Measurements from ENCODE around the gene EPHA6. TPM values are rescaled to one million over a fixed set of nuclear protein-coding genes. Genes with fewer than 3 reads are reported as not detected.
"Not testable (repeated sequence)": the region's sequence is repeated elsewhere in the genome, so short reads cannot be mapped to it uniquely, and the experiment has no call there.

The EPHA6 gene
- total RNA-seq, 1 donor from 2014 or later: 2.4 TPM

GRCh38 chr3:97464035-97464434 lies 649.6 kb downstream of the EPHA6 start:
- no peak for DNase-seq (ENCODE audit: low spot score)

GRCh38 chr3:97470481-97470880 lies 656.1 kb downstream of the EPHA6 start:
- no peak for DNase-seq (ENCODE audit: low spot score)

- no peak for DNase-seq (ENCODE audit: low spot score)
These were observed 665.3 kb downstream of the EPHA6 start for GRCh38 chr3:97479740-97480139.

- not testable (repeated sequence) for DNase-seq (ENCODE audit: low spot score)
These were observed 666.4 kb downstream of the EPHA6 start for GRCh38 chr3:97480696-97481289.

GRCh38 chr3:97481416-97481815 lies 667.0 kb downstream of the EPHA6 start:
- no peak for DNase-seq (ENCODE audit: low spot score)

GRCh38 chr3:97485206-97485605 lies 670.8 kb downstream of the EPHA6 start:
- no peak for DNase-seq (ENCODE audit: low spot score)

- no peak for DNase-seq (ENCODE audit: low spot score)
These were observed 673.2 kb downstream of the EPHA6 start for GRCh38 chr3:97487587-97487986.

- DNase-seq (ENCODE audit: low spot score): no peak
These were observed 674.3 kb downstream of the EPHA6 start for GRCh38 chr3:97488741-97489140.

- no peak for DNase-seq (ENCODE audit: low spot score)
These were observed 681.5 kb downstream of the EPHA6 start for GRCh38 chr3:97495896-97496295.

- DNase-seq (ENCODE audit: low spot score): no peak
These were observed 682.7 kb downstream of the EPHA6 start for GRCh38 chr3:97497138-97497537.

GRCh38 chr3:97504463-97504862 lies 690.1 kb downstream of the EPHA6 start:
- DNase-seq (ENCODE audit: low spot score): no peak

- no peak for DNase-seq (ENCODE audit: low spot score)
These were observed 696.4 kb downstream of the EPHA6 start for GRCh38 chr3:97510795-97511194.

GRCh38 chr3:97515076-97515475 lies 700.7 kb downstream of the EPHA6 start:
- no peak for DNase-seq (ENCODE audit: low spot score)

- DNase-seq (ENCODE audit: low spot score): no peak
These were observed 716.3 kb downstream of the EPHA6 start for GRCh38 chr3:97530691-97531090.

- DNase-seq (ENCODE audit: low spot score): not testable (repeated sequence)
These were observed 733.2 kb downstream of the EPHA6 start for GRCh38 chr3:97547573-97547972.

GRCh38 chr3:97550408-97550807 lies 736.0 kb downstream of the EPHA6 start:
- no peak for DNase-seq (ENCODE audit: low spot score)

- DNase-seq (ENCODE audit: low spot score): no peak
These were observed 737.8 kb downstream of the EPHA6 start for GRCh38 chr3:97552186-97552585.

- no peak for DNase-seq (ENCODE audit: low spot score)
These were observed 761.3 kb downstream of the EPHA6 start for GRCh38 chr3:97575742-97576141.

- no peak for DNase-seq (ENCODE audit: low spot score)
These were observed 761.8 kb downstream of the EPHA6 start for GRCh38 chr3:97576221-97576620.

- DNase-seq (ENCODE audit: low spot score): no peak
These were observed 765.0 kb downstream of the EPHA6 start for GRCh38 chr3:97579365-97579764.

- no peak for DNase-seq (ENCODE audit: low spot score)
These were observed 796.2 kb downstream of the EPHA6 start for GRCh38 chr3:97610626-97611025.

GRCh38 chr3:97612632-97613031 lies 798.2 kb downstream of the EPHA6 start:
- DNase-seq (ENCODE audit: low spot score): no peak

GRCh38 chr3:97613139-97613538 lies 798.7 kb downstream of the EPHA6 start:
- no peak for DNase-seq (ENCODE audit: low spot score)

GRCh38 chr3:97620514-97620913 lies 806.1 kb downstream of the EPHA6 start:
- not testable (repeated sequence) for DNase-seq (ENCODE audit: low spot score)
